H1 (cell line): ENCODE results near the gene CYRIA. TPM values are rescaled to one million over a fixed set of nuclear protein-coding genes. Genes with fewer than 3 reads are reported as not detected.

Source experiments
- CTCF ChIA-PET: fragments of 300-600 bp; sonication (Branson Sonifier 250); formaldehyde crosslinking; loops from one replicate; lab custom pipeline; 2021; ENCODE audit not compliant: partially characterized antibody; lab: Charles Lee
- POLR2A ChIA-PET: fragments of 300-600 bp; sonication (Branson Sonifier 250); formaldehyde crosslinking; loops from one replicate; lab custom pipeline; 2021; ENCODE audit warnings: inconsistent platforms; ENCODE audit not compliant: partially characterized antibody; lab: Charles Lee
- DNase-seq, 2 experiments: peaks; one replicate each; pipeline versions ENCODE4 v3.0.0 to v3.0.0-alpha.2; 2010 to 2022; ENCODE audit warnings: low spot score in 2 of 2, low read depth in 1 of 2, mixed read lengths in 1 of 2
- FAIRE-seq: peaks from 2 replicates; lab custom pipeline; 2011; peaks lifted over from hg19 to GRCh38; lab: Jason Lieb, UNC
- H2AFZ ChIP-seq: 2 replicates; pipeline ENCODE4 v1.8.1; 2012; ENCODE audit warnings: low read length, inconsistent platforms
- H2AK5ac ChIP-seq: 2 replicates; pipeline ENCODE4 v1.6.1; 2013; ENCODE audit warnings: low read depth, low read length
- H2BK120ac ChIP-seq: replicated peaks from 2 replicates; pipeline ENCODE3; 2013; ENCODE audit warnings: low read depth, low read length, inconsistent platforms
- H2BK12ac ChIP-seq: 2 replicates; pipeline ENCODE4 v1.6.1; 2013; ENCODE audit warnings: low read depth, low read length
- H2BK15ac ChIP-seq: 2 replicates; pipeline ENCODE4 v1.6.1; 2013; ENCODE audit warnings: low read length
- H2BK20ac ChIP-seq: 2 replicates; pipeline ENCODE4 v1.6.1; 2013; ENCODE audit warnings: low read length
- H2BK5ac ChIP-seq: 2 replicates; pipeline ENCODE4 v1.6.1; 2013; ENCODE audit warnings: low read depth, low read length
- H3K14ac ChIP-seq: 2 replicates; pipeline ENCODE4 v1.6.1; 2013; ENCODE audit warnings: inconsistent platforms; ENCODE audit not compliant: insufficient read length
- H3K18ac ChIP-seq: 2 replicates; pipeline ENCODE4 v1.6.1; 2013; ENCODE audit warnings: low read length; ENCODE audit errors: extremely low read depth
- H3K23ac ChIP-seq: 2 replicates; pipeline ENCODE4 v1.6.1; 2013; ENCODE audit warnings: inconsistent platforms; ENCODE audit not compliant: insufficient read length
- H3K23me2 ChIP-seq: 2 replicates; pipeline ENCODE4 v1.6.1; 2013; ENCODE audit warnings: low read depth, low read length
- H3K27ac ChIP-seq: 2 replicates; pipeline ENCODE4 v1.6.1; 2011; ENCODE audit warnings: low read depth, low read length, inconsistent platforms
- H3K27me3 ChIP-seq, 4 experiments: replicated peaks in 1 of 4; 1 replicate in 1 of 4; 2 replicates in 3 of 4; pipeline versions ENCODE4 v1.6.1 to v1.8.1; 2011 to 2013; ENCODE audit warnings: low read length in 3 of 4, mild to moderate bottlenecking in 3 of 4, inconsistent platforms in 2 of 4, mixed read lengths in 2 of 4, moderate library complexity in 1 of 4; ENCODE audit not compliant: control insufficient read depth in 3 of 4, insufficient read depth in 3 of 4; ENCODE audit errors: extremely low read depth in 1 of 4
- H3K36me3 ChIP-seq, 4 experiments: 2 replicates each; pipeline versions ENCODE4 v1.6.1 to v1.8.1; 2011 to 2013; ENCODE audit warnings: mild to moderate bottlenecking in 4 of 4, low read length in 3 of 4, moderate library complexity in 2 of 4, control low read depth in 1 of 4, inconsistent platforms in 1 of 4; ENCODE audit not compliant: insufficient read depth in 4 of 4, control insufficient read depth in 2 of 4
- H3K4ac ChIP-seq: replicated peaks from 2 replicates; pipeline ENCODE3; 2013; ENCODE audit warnings: low read length, low read depth, mixed read lengths, inconsistent platforms; ENCODE audit not compliant: insufficient read length
- H3K4me1 ChIP-seq, 4 experiments: replicated peaks in 1 of 4; 1 replicate in 1 of 4; 2 replicates in 3 of 4; pipeline versions ENCODE4 v1.6.1 to v1.8.1; 2011 to 2013; ENCODE audit warnings: low read length in 3 of 4, inconsistent platforms in 2 of 4, mixed read lengths in 1 of 4; ENCODE audit not compliant: insufficient read depth in 4 of 4, control insufficient read depth in 3 of 4
- H3K4me2 ChIP-seq, 2 experiments: 2 replicates each; pipeline versions ENCODE4 v1.6.1 to v1.8.1; 2011 to 2013; ENCODE audit warnings: low read depth in 2 of 2, low read length in 2 of 2, control low read depth in 1 of 2, inconsistent platforms in 1 of 2, mild to moderate bottlenecking in 1 of 2; ENCODE audit not compliant: insufficient read depth in 1 of 2
- H3K4me3 ChIP-seq, 4 experiments: fragments of 200-600, 300-600 bp in 1 of 4; sonication (generic), shearing (Covaris generic), sonication (Bioruptor Twin) in 1 of 4; 2 replicates each; pipeline versions ENCODE4 v1.5.1 to v1.8.1; 2011 to 2016; ENCODE audit warnings: low read length in 4 of 4, low read depth in 3 of 4, control low read depth in 2 of 4, inconsistent platforms in 2 of 4, mild to moderate bottlenecking in 2 of 4, mixed read lengths in 1 of 4, moderate library complexity in 1 of 4; ENCODE audit not compliant: insufficient read depth in 2 of 4; ENCODE audit errors: extremely low read depth in 1 of 4
- H3K56ac ChIP-seq: replicated peaks from 2 replicates; pipeline ENCODE3; 2013; ENCODE audit warnings: low read depth, mild to moderate bottlenecking, mixed read lengths, low read length, inconsistent platforms; ENCODE audit not compliant: insufficient read length
- H3K79me1 ChIP-seq: 2 replicates; pipeline ENCODE4 v1.6.1; 2013; ENCODE audit warnings: low read depth, low read length, control low read depth
- H3K79me2 ChIP-seq, 2 experiments: 2 replicates each; pipeline versions ENCODE4 v1.6.1 to v1.8.1; 2012 to 2013; ENCODE audit warnings: low read length in 2 of 2, mild to moderate bottlenecking in 2 of 2, inconsistent platforms in 1 of 2; ENCODE audit not compliant: insufficient read depth in 2 of 2, control insufficient read depth in 1 of 2
- H3K9ac ChIP-seq, 4 experiments: replicated peaks in 1 of 4; 1 replicate in 1 of 4; 2 replicates in 3 of 4; pipeline versions ENCODE4 v1.6.1 to v1.8.1; 2011 to 2013; ENCODE audit warnings: low read depth in 3 of 4, low read length in 3 of 4, control low read depth in 2 of 4, mild to moderate bottlenecking in 2 of 4, moderate library complexity in 2 of 4, inconsistent platforms in 1 of 4; ENCODE audit errors: extremely low read depth in 1 of 4
- H3K9me3 ChIP-seq, 2 experiments: 2 replicates each; pipeline versions ENCODE4 v1.6.1 to v1.8.1; 2012 to 2013; ENCODE audit warnings: mild to moderate bottlenecking in 2 of 2, moderate library complexity in 2 of 2, control low read depth in 1 of 2, inconsistent platforms in 1 of 2, low read depth in 1 of 2, low read length in 1 of 2, mixed read lengths in 1 of 2; ENCODE audit not compliant: insufficient read depth in 2 of 2
- H4K20me1 ChIP-seq, 2 experiments: replicated peaks in 1 of 2; 2 replicates each; pipeline versions ENCODE3 to v1.8.1; 2011 to 2013; ENCODE audit warnings: inconsistent platforms in 2 of 2, low read length in 2 of 2, mild to moderate bottlenecking in 1 of 2; ENCODE audit not compliant: insufficient read depth in 2 of 2, control insufficient read depth in 1 of 2
- H4K5ac ChIP-seq: 2 replicates; pipeline ENCODE4 v1.6.1; 2013; ENCODE audit warnings: low read length, low read depth, mixed read lengths, inconsistent platforms; ENCODE audit not compliant: insufficient read length
- H4K8ac ChIP-seq: 2 replicates; pipeline ENCODE4 v1.8.0; 2013; ENCODE audit warnings: mild to moderate bottlenecking, moderate library complexity, low read length, inconsistent platforms; ENCODE audit not compliant: insufficient read depth; ENCODE audit errors: extremely low read depth
- H4K91ac ChIP-seq: replicated peaks from 2 replicates; pipeline ENCODE3; 2013; ENCODE audit warnings: low read length, mixed read lengths, inconsistent platforms; ENCODE audit not compliant: insufficient read length
- ASH2L ChIP-seq: fragments of 200-600, 300-600 bp; sonication (generic); IDR thresholded peaks from one replicate; pipeline ENCODE4 v1.7.1; 2017; ENCODE audit warnings: low read length
- BACH1 ChIP-seq: IDR thresholded peaks from 2 replicates; pipeline ENCODE4 v1.6.1; 2012; ENCODE audit warnings: low read length, improper control_type of control experiment
- CREB1 ChIP-seq: IDR thresholded peaks from 2 replicates; pipeline ENCODE4 v1.6.1; 2012; ENCODE audit warnings: inconsistent platforms
- CTBP2 ChIP-seq: IDR thresholded peaks from 2 replicates; pipeline ENCODE4 v1.7.0; 2011; ENCODE audit warnings: borderline replicate concordance, mild to moderate bottlenecking, moderate library complexity, mixed read lengths, low read length; ENCODE audit not compliant: insufficient read depth, insufficient read length
- EGR1 ChIP-seq: IDR thresholded peaks from 2 replicates; pipeline ENCODE4 v1.6.1; 2011; ENCODE audit warnings: low read depth, low read length, borderline replicate concordance
- GABPA ChIP-seq: IDR thresholded peaks from 2 replicates; pipeline ENCODE4 v1.6.1; 2011; ENCODE audit warnings: mild to moderate bottlenecking, low read length, moderate library complexity, borderline replicate concordance; ENCODE audit not compliant: insufficient read depth
- KDM1A ChIP-seq: fragments of 200-600, 300-600 bp; sonication (generic); IDR thresholded peaks from 2 replicates; pipeline ENCODE4 v1.7.1; 2016; ENCODE audit warnings: mild to moderate bottlenecking, low read length, borderline replicate concordance
- PHF8 ChIP-seq: fragments of 200-600 bp; sonication (generic); conservative IDR thresholded peaks from 2 replicates; pipeline ENCODE4 v1.7.1; 2012; ENCODE audit warnings: low read depth, mild to moderate bottlenecking, inconsistent platforms, low read length, moderate library complexity
- POLR2A ChIP-seq, 2 experiments: IDR thresholded peaks; 1 replicate in 1 of 2; 2 replicates in 1 of 2; pipeline ENCODE4 v1.6.1; 2011; ENCODE audit warnings: low read depth in 2 of 2, low read length in 2 of 2, mild to moderate bottlenecking in 2 of 2; ENCODE audit errors: control extremely low read depth in 1 of 2
- POLR2AphosphoS5 ChIP-seq: IDR thresholded peaks from 2 replicates; pipeline ENCODE4 v1.6.1; 2011; ENCODE audit warnings: low read depth, low read length
- RXRA ChIP-seq: IDR thresholded peaks from 2 replicates; pipeline ENCODE4 v1.6.1; 2011; ENCODE audit warnings: low read depth, mild to moderate bottlenecking, low read length, moderate library complexity; ENCODE audit not compliant: insufficient read depth
- SIN3A ChIP-seq, 2 experiments: IDR thresholded peaks in 1 of 2; conservative IDR thresholded peaks in 1 of 2; 2 replicates each; pipeline ENCODE4 v1.6.1; 2011 to 2012; ENCODE audit warnings: low read length in 2 of 2, improper control_type of control experiment in 1 of 2, low read depth in 1 of 2, mild to moderate bottlenecking in 1 of 2
- SP4 ChIP-seq: IDR thresholded peaks from 2 replicates; pipeline ENCODE4 v1.6.1; 2012; ENCODE audit warnings: low read length, inconsistent platforms
- TAF1 ChIP-seq: IDR thresholded peaks from 2 replicates; pipeline ENCODE4 v1.6.1; 2011; ENCODE audit warnings: mild to moderate bottlenecking, low read depth, low read length
- TBP ChIP-seq: IDR thresholded peaks from 2 replicates; pipeline ENCODE4 v1.6.1; 2011; ENCODE audit warnings: low read depth, low read length, improper control_type of control experiment
- TCF12 ChIP-seq: IDR thresholded peaks from 2 replicates; pipeline ENCODE4 v1.6.1; 2011; ENCODE audit warnings: low read depth, mild to moderate bottlenecking, low read length
- YY1 ChIP-seq: IDR thresholded peaks from 2 replicates; pipeline ENCODE4 v1.6.1; 2011; ENCODE audit warnings: low read depth, mild to moderate bottlenecking, low read length
- WGBS, 2 experiments: shearing (Covaris generic) in 1 of 2; methylation state at CpG; one replicate each; pipeline versions ENCODE4 v1.1.6 to v1.1.7; 2013 to 2015; ENCODE audit warnings: low lambda C conversion rate in 2 of 2, mixed read lengths in 2 of 2, inconsistent platforms in 1 of 2, low coverage in 1 of 2, missing lambda C conversion rate in 1 of 2; ENCODE audit not compliant: insufficient replicate concordance in 2 of 2, insufficient coverage in 1 of 2, insufficient read length in 1 of 2; ENCODE audit errors: extremely low coverage in 1 of 2, missing lambda C conversion rate in 1 of 2; 5-methylcytosine and 5-hydroxymethylcytosine counted together
- polyA plus RNA-seq, 7 experiments: library from polyadenylated mRNA; depleted of rRNA in 3 of 7; stranded (reverse) in 5 of 7; unstranded in 2 of 7; fragments of >200 nt in 5 of 7; fragments of 200-250 nt in 2 of 7; gene quantifications; 1 replicate in 5 of 7; 2 replicates in 1 of 7; 4 replicates in 1 of 7; pipeline versions ENCODE4 v1.2.1 to v1.2.3, GENCODE V29; 2011 to 2013; ENCODE audit warnings: missing spikeins in 2 of 7, mixed read lengths in 2 of 7
- total RNA-seq: library from RNA; stranded (reverse); fragmentation: NEBNext Ultra II Directional; extraction: Animal tissue kit (Norgen Biotek cat#: 25700); gene quantifications from 2 replicates; pipeline ENCODE4 v1.2.1, GENCODE V29; 2021

Gene CYRIA
- total and polyA plus RNA-seq, 2 of the 8 experiments (the other 6 are each of a cell fraction or from before 2014, with no cell fraction given), result 1.5 to 9.8 TPM

- Histone ChIP-seq H3K36me3 (no peaks in the 10 kb centered on the region), H3K27me3 (no peaks in the 10 kb centered on the region), H3K27ac (no peak overlapping the region), H3K56ac (no peak overlapping the region), H4K5ac (no peak overlapping the region), H2BK120ac (no peak overlapping the region), H3K4me3 (no peak overlapping the region), H2BK20ac (no peak overlapping the region), H3K4me2 (no peak overlapping the region), H4K8ac (no peak overlapping the region), H3K23ac (no peak overlapping the region), H3K14ac (no peak overlapping the region), H3K9ac (no peak overlapping the region), H2AK5ac (no peak overlapping the region), H3K18ac (no peak overlapping the region), H2BK5ac (no peak overlapping the region), H3K4me1 (no peaks in the 10 kb centered on the region; a peak in 2 of 7 replicates), H2BK15ac (no peak overlapping the region), H3K9me3 (no peaks in the 10 kb centered on the region), H4K20me1 (no peaks in the 10 kb centered on the region), H3K79me2 (no peaks in the 10 kb centered on the region; a peak in 1 of 4 replicates), H3K79me1 (no peaks in the 10 kb centered on the region; the same call in 1 of the 2 replicates), H4K91ac (no peak overlapping the region), H2AFZ (no peak overlapping the region), H3K23me2 (no peaks in the 10 kb centered on the region), H3K4ac (no peak overlapping the region), H2BK12ac (no peak overlapping the region)
- FAIRE-seq (no peak), DNase-seq (no peak)
- CTCF ChIA-PET, result interaction anchor here (0.8 to 1.5 kb wide), 2 partner anchors 26 to 34 kb away, joined by 3 to 4 read pairs; no protein-coding TSS in a partner anchor
- POLR2A ChIA-PET, result no interaction called here
- 93% methylated on average over 2 of the region's 2 CpGs; no CpG with 5 or more reads in 1 of the 2 experiments for whole genome bisulfite sequencing, 2 experiments
- no peak for TF ChIP-seq CTBP2
- TF ChIP-seq ASH2L, result no peak
- TF ChIP-seq SP4, result no peak
- TF ChIP-seq SIN3A (conservative IDR thresholded peaks at IDR 0.05 in 1 of 2, IDR thresholded peaks at IDR 0.05 in 1 of 2; ENCODE audit: low read depth in 1 of 2, low read length in 2 of 2), result no peak
- TF ChIP-seq TBP, result no peak
- no peak for TF ChIP-seq TAF1
- TF ChIP-seq RXRA, result no peak
- TF ChIP-seq KDM1A, result no peak
- TF ChIP-seq CREB1, result no peak
- TF ChIP-seq BACH1, result no peak
- no peak for TF ChIP-seq GABPA
- TF ChIP-seq EGR1, result no peak
- TF ChIP-seq POLR2AphosphoS5, result no peak
- TF ChIP-seq PHF8, result no peak
- no peak for TF ChIP-seq POLR2A (IDR thresholded peaks at IDR 0.05; ENCODE audit: control extremely low read depth in 1 of 2, low read depth in 2 of 2, low read length in 2 of 2)
- TF ChIP-seq YY1, result no peak
- no peak for TF ChIP-seq TCF12
Measured at GRCh38 chr2:16643099-16643498, 22.5 kb downstream of the CYRIA start.
